ENCODE results near the gene CTNNBIP1.

CTNNBIP1 gene

DNA sequence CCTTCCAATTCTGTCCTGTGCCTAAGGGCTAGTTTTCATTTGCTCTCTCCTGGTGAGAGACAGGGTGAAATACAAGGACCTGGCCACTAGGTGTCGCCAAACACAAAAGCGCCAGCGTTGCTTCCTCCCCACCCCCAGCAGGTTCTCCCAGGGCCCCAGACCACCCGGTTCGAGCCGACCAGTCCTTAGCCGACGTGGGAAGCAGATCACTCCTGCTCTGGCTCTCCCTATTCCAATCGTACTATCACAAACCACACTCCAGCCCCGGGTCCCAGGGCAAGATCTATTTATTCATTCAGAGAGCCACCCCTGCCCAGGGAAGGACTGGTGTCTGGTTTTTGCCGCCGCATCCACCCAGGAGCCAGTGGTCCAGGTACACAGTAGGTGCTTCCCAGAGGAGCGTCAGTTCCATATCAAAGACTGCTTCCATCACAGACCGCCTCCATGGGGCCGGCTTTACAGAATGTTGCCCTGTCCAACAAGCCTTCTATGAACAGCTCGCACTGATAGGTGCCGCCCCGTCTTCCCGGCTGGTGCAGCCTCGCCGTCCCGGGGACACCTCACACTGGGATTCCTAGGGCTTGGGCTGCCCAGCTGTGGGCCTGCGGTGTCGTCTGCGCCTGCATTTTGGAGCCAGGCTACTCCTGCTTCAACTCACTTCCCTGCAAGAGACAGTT is 35.0 kb downstream of the CTNNBIP1 start:
- DNase-seq, result peak; percentile 74 to 79

DNA sequence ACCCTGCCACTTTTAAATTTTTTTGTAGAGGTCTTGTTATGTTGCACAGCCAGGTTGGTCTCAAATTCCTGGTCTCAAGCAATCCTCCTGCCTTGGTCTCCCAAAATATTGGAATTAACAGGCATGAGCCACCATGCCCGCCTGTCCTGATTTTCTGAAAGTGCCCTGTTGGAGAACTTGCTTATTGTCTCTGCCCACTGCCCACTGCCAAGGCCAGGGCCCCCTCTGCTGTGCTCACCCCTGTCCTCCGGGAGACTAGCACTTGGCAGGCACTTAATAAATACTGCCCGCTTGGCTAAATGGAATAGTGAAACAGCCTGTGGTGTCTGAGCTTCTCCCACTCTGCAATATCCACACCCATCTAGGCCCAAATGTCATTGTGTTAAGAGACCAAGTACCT is 35.7 kb downstream of the CTNNBIP1 start:
- no peak for DNase-seq

GRCh38 chr1:9873992-9874391 is 36.1 kb downstream of the CTNNBIP1 start:
- no peak for DNase-seq

- DNase-seq, result no peak
These were observed 36.7 kb downstream of the CTNNBIP1 start for GRCh38 chr1:9873385-9873784.

GRCh38 chr1:9872430-9873165 is 37.5 kb downstream of the CTNNBIP1 start:
- DNase-seq, result no peak

- no peak for DNase-seq
These were observed 38.2 kb downstream of the CTNNBIP1 start for GRCh38 chr1:9871707-9872425.

- no peak for DNase-seq
These were observed 39.0 kb downstream of the CTNNBIP1 start for GRCh38 chr1:9871021-9871420.

DNA sequence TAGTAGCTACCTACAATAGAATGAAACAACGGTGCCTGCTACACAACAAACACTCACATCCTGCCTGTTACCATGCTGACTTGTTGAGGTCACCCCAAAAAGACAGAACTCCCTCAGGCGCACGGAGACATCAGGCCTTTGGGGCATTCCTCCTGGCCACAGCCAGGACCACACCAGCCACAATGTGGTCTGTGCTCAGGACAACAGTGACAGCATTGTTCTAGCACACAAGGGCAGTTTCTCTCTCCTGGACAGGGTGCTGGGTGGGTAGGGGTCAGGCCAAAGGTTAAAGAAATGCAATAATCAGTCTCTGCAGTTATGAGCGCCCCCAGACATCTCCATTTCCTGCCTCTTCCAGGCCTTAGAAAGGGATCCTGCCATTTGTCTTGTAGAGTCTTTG is 39.5 kb downstream of the CTNNBIP1 start:
- DNase-seq, result no peak

DNA sequence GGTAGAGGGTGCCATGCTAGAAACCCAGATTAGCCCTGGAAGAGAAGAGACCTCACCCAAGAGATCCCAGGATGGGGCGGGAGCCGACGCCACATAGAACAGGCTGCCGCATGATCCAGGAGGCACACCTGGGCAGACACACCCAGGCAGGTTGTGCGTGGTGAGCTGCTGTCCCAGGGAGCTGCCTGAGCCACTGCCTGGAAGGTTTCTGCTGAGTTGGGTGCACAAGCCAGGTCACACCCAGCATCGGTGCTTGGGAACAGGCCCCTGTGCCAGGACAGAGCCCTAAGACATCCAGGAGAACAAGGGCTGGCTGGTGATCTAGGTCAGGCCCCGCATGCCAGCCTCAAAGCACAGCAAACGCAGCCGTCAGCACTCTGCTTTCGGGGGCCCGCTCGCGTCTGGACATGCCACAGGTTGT is 40.2 kb downstream of the CTNNBIP1 start:
- no peak for DNase-seq

- DNase-seq, result no peak
These were observed 41.9 kb downstream of the CTNNBIP1 start for GRCh38 chr1:9868244-9868590.

GRCh38 chr1:9867408-9868243 is 42.4 kb downstream of the CTNNBIP1 start:
- DNase-seq, result peak; percentile 82 to 89

- no peak for DNase-seq
These were observed 43.2 kb downstream of the CTNNBIP1 start for GRCh38 chr1:9866836-9867235.

DNA sequence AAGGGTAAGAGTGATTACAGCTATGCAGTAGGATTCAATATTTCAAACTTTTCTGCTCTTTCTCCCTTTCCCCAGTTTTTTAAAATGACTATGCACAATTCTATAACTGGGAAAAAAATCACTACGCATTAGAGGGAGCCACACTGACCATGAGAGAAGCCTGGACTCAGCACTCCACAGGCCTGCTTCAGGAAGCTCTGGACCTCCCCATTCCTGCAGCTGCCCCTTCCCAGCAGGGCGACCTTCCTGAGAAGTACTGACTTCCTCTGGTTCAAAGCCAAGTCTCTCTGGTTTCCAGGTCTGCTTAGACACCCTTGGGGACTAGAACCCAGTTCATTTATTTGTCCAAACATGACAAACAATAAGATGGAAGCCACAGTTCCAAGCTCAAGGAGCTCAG is 44.3 kb downstream of the CTNNBIP1 start:
- DNase-seq, result no peak

DNA sequence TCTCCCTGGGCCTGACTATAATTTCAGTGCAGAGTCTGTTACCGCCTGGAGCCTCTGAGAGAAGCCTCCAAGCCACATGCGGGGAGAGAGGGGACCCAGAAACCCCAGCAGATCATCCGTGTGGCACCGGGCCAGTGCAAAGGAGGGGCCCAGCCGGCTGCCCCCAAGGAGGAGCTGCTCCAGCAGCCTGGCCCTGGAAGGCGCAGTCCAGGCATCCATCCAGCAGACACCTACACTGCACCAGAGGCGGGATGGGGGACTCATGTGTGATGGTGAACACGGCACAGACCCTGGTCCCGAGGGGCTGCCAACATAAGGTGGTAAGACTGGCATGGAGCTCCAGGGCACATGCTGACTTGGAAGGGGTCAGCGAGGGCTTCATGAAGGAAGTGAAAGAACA is 46.7 kb downstream of the CTNNBIP1 start:
- DNase-seq, result no peak

DNA sequence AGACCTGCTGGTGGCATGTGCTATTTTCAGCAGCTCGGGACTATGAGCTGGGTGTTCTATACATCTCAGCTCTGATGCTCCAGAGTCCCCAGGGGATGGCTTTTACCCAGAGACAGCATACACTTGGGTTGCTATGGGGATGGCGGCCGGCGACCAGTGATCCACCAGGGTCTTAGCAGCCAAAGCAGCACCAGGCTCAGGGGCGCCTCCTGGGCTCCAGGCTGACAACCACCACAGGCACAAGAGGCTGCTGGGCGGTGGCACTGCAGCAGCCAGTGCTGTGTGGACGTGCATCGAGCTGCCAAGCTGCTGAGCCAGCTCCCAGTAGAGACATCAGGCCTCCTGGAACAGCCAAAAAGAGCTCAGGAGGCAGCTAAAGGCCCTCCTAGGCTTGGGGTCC is 48.7 kb downstream of the CTNNBIP1 start:
- DNase-seq, result no peak

- DNase-seq, result no peak
These were observed 49.2 kb downstream of the CTNNBIP1 start for GRCh38 chr1:9860887-9861286.

DNA sequence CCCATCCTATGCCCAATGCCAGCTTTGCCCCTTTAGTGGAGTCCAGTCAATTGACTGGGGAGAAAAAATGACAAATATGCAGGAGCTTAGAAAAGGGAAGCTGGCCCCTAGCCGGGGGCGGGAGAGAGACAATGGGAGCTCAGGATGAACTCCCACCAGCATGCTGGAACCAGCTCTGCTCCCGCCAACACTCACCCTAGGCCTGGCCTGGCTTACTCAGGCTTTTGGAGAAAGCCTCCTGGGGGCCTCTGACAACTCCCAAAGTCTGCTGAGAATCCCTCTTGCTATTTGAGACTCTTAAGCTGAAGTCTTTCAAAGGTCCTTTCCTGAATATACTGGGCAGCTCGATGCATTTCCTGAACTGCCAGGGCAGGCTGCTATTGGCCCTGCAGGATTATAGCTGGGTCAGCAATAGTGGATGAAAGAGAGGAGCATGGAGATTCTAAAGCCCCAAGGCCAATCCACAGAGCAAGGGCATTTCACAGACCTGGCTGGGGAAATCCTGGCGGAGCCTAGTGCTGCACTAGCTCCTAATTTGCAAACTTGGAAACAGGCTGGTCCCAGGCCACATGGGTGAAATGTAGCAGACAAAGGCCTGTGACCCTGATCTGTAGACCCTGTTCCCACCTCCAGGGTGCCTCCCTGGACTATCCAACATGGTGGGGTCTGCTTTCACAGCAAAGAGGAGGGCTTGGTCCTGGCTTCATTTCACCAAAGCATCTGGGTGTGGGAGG is 50.6 kb downstream of the CTNNBIP1 start:
- DNase-seq, result no peak

GRCh38 chr1:9858293-9859035 is 51.6 kb downstream of the CTNNBIP1 start:
- no peak for DNase-seq

DNA sequence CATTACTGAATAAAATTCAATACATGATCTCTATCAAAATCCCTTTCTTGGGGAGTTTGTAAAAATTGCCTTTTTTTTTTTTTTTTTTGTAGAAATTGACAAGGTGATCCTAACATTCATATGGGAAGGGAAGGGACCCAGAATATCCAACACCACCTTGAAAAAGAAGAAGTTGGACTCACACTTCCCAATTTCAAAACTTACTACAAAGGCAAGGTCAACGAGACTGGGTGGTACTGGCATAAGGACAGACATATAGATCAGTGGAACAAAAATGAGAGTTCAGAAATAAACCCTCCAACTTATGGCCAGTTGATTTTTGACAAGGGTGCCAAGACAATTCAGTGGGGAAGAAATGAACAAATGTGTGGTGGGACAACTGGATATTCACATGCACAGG is 54.9 kb downstream of the CTNNBIP1 start:
- DNase-seq, result no peak

- DNase-seq, result no peak
These were observed 56.8 kb downstream of the CTNNBIP1 start for GRCh38 chr1:9853249-9853595.

- DNase-seq, result no peak
These were observed 57.4 kb downstream of the CTNNBIP1 start for GRCh38 chr1:9852410-9853248.

All from CD4-positive, alpha-beta T cell treated with Interferon alpha-2 for 1 hour (primary cell).